GM19043 (cell line): Measurements from ENCODE around the gene TMEM131.
"Not testable (repeated sequence)": the region's sequence is repeated elsewhere in the genome, so short reads cannot be mapped to it uniquely, and the experiment has no call there.

Source experiments
- ATAC-seq: cut with Tn5 transposase; IDR thresholded peaks from one replicate; pipeline ENCODE4 v1.9.1; 2021; ENCODE audit warnings: low read depth; ENCODE audit not compliant: unreplicated experiment

TMEM131 gene

GRCh38 chr2:97871096-97871780 is 124.5 kb downstream of the TMEM131 start:
- ATAC-seq, result no peak

- ATAC-seq, result peak; percentile 98
Measured at GRCh38 chr2:97870396-97870843, 125.3 kb downstream of the TMEM131 start.

- no peak for ATAC-seq
Measured at GRCh38 chr2:97869722-97870346, 125.9 kb downstream of the TMEM131 start.

- ATAC-seq, result no peak
Measured at GRCh38 chr2:97868986-97869721, 126.6 kb downstream of the TMEM131 start.

- ATAC-seq, result no peak
Measured at GRCh38 chr2:97863829-97864228, 131.9 kb downstream of the TMEM131 start.

- ATAC-seq, result no peak
Measured at GRCh38 chr2:97861177-97861576, 134.6 kb downstream of the TMEM131 start.

GRCh38 chr2:97858442-97858841 is 137.3 kb downstream of the TMEM131 start:
- no peak for ATAC-seq

GRCh38 chr2:97857553-97857952 is 138.2 kb downstream of the TMEM131 start:
- no peak for ATAC-seq

GRCh38 chr2:97853057-97853456 is 142.7 kb downstream of the TMEM131 start:
- ATAC-seq, result not testable (repeated sequence)

- no peak for ATAC-seq
Measured at GRCh38 chr2:97851172-97851571, 144.6 kb downstream of the TMEM131 start.

- ATAC-seq, result no peak
Measured at GRCh38 chr2:97849881-97850528, 145.7 kb downstream of the TMEM131 start.

GRCh38 chr2:97848306-97848705 is 147.4 kb downstream of the TMEM131 start:
- no peak for ATAC-seq

GRCh38 chr2:97846716-97847115 is 149.0 kb downstream of the TMEM131 start:
- not testable (repeated sequence) for ATAC-seq

- ATAC-seq, result no peak
Measured at GRCh38 chr2:97845818-97846217, 149.9 kb downstream of the TMEM131 start.

- no peak for ATAC-seq
Measured at GRCh38 chr2:97845133-97845532, 150.6 kb downstream of the TMEM131 start.

- no peak for ATAC-seq
Measured at GRCh38 chr2:97844311-97844859, 151.4 kb downstream of the TMEM131 start.

GRCh38 chr2:97840198-97840597 is 155.6 kb downstream of the TMEM131 start:
- no peak for ATAC-seq

GRCh38 chr2:97834610-97835009 is 161.1 kb downstream of the TMEM131 start:
- ATAC-seq, result no peak

- ATAC-seq, result no peak
Measured at GRCh38 chr2:97831121-97831520, 164.6 kb downstream of the TMEM131 start.

- not testable (repeated sequence) for ATAC-seq
Measured at GRCh38 chr2:97829255-97829654, 166.5 kb downstream of the TMEM131 start.

GRCh38 chr2:97827013-97827412 is 168.7 kb downstream of the TMEM131 start:
- ATAC-seq, result not testable (repeated sequence)
